Right lung (tissue), 5 donors: ENCODE results near the gene MTUS2. TPM values are rescaled to one million over a fixed set of nuclear protein-coding genes. Genes with fewer than 3 reads are reported as not detected.

Source experiments
- DNase-seq, 2 donors: peaks; one replicate each; pipeline ENCODE4 v3.0.0-alpha.2; 2013
- polyA plus RNA-seq, 5 donors: library from polyadenylated mRNA; unstranded; fragments of 120-200 nt; gene quantifications; one replicate each; pipeline versions ENCODE4 v1.2.1 to v1.2.3, GENCODE V29; 2013; ENCODE audit warnings: inconsistent platforms in 1 of 5, low replicate concordance in 1 of 5; ENCODE audit not compliant: insufficient read length in 5 of 5, insufficient read depth in 1 of 5

Gene MTUS2
- polyA plus RNA-seq, 5 donors, result 0.19 to 1.6 (median 0.31) TPM

GRCh38 chr13:29525757-29526156, 705.6 kb downstream of the MTUS2 start:
- no peak for DNase-seq

- no peak for DNase-seq
Measured at GRCh38 chr13:29526741-29527140, 706.6 kb downstream of the MTUS2 start.

GRCh38 chr13:29527511-29527910, 707.4 kb downstream of the MTUS2 start:
- DNase-seq, result no peak

- DNase-seq, result no peak
Measured at GRCh38 chr13:29527916-29528315, 707.8 kb downstream of the MTUS2 start.

- no peak for DNase-seq
Measured at GRCh38 chr13:29529754-29530153, 709.6 kb downstream of the MTUS2 start.

- DNase-seq, result no peak
Measured at GRCh38 chr13:29530901-29531300, 710.8 kb downstream of the MTUS2 start.

GRCh38 chr13:29532116-29532515, 712.0 kb downstream of the MTUS2 start:
- no peak for DNase-seq

- no peak for DNase-seq
Measured at GRCh38 chr13:29532821-29533220, 712.7 kb downstream of the MTUS2 start.

GRCh38 chr13:29534083-29534482, 713.9 kb downstream of the MTUS2 start:
- no peak for DNase-seq

GRCh38 chr13:29535663-29536655, 715.8 kb downstream of the MTUS2 start:
- DNase-seq, result no peak

- DNase-seq, result no peak
Measured at GRCh38 chr13:29536853-29537252, 716.7 kb downstream of the MTUS2 start.

- DNase-seq, result no peak
Measured at GRCh38 chr13:29537736-29538651, 717.9 kb downstream of the MTUS2 start.

GRCh38 chr13:29538652-29539040, 718.5 kb downstream of the MTUS2 start:
- DNase-seq, result peak; percentile 31 to 47

GRCh38 chr13:29539856-29540255, 719.7 kb downstream of the MTUS2 start:
- DNase-seq, result no peak

- no peak for DNase-seq
Measured at GRCh38 chr13:29540334-29540733, 720.2 kb downstream of the MTUS2 start.

GRCh38 chr13:29540799-29541198, 720.7 kb downstream of the MTUS2 start:
- no peak for DNase-seq

- DNase-seq, result no peak
Measured at GRCh38 chr13:29541400-29541799, 721.3 kb downstream of the MTUS2 start.

- DNase-seq, result no peak
Measured at GRCh38 chr13:29542381-29542780, 722.2 kb downstream of the MTUS2 start.

- no peak for DNase-seq
Measured at GRCh38 chr13:29543230-29544215, 723.4 kb downstream of the MTUS2 start.

GRCh38 chr13:29545988-29546387, 725.8 kb downstream of the MTUS2 start:
- no peak for DNase-seq

- no peak for DNase-seq
Measured at GRCh38 chr13:29546662-29547061, 726.5 kb downstream of the MTUS2 start.
